NT2/D1 (cell line): ENCODE data around the gene OR4D5.

Experiments used
- SUZ12 ChIP-seq: IDR thresholded peaks from 2 replicates; pipeline ENCODE4 v1.6.1; 2011; ENCODE audit not compliant: insufficient read length, insufficient read depth; ENCODE audit errors: extremely low read depth
- ZNF274 ChIP-seq: IDR thresholded peaks from 2 replicates; pipeline ENCODE4 v1.6.1; 2011; ENCODE audit warnings: mild to moderate bottlenecking, low read depth, low read length

DNA sequence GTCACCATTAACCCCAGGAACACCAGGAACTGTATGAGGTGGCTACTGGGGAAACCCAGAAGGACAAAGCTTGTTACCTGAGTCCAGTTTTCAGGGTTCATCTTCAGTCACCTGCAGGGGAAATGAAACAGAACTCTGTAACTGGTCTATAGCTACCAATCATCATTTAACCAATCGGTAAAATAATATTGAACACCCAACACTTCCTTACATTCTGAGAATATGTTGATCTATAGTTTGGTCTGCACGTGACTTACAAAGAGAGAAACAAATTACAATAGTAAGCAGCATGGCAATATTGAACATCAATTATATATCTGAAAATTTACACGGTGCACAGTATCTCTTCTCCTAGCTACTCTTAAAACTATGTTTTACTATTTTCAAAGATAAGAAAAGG lies 4.3 kb downstream of the OR4D5 start, which contains the start of gene OR6T1:
- TF ChIP-seq ZNF274 (no peak), SUZ12 (no peak)
